Measurements from ENCODE around the gene RAB25.

- TF ChIP-seq, protein P1, sequence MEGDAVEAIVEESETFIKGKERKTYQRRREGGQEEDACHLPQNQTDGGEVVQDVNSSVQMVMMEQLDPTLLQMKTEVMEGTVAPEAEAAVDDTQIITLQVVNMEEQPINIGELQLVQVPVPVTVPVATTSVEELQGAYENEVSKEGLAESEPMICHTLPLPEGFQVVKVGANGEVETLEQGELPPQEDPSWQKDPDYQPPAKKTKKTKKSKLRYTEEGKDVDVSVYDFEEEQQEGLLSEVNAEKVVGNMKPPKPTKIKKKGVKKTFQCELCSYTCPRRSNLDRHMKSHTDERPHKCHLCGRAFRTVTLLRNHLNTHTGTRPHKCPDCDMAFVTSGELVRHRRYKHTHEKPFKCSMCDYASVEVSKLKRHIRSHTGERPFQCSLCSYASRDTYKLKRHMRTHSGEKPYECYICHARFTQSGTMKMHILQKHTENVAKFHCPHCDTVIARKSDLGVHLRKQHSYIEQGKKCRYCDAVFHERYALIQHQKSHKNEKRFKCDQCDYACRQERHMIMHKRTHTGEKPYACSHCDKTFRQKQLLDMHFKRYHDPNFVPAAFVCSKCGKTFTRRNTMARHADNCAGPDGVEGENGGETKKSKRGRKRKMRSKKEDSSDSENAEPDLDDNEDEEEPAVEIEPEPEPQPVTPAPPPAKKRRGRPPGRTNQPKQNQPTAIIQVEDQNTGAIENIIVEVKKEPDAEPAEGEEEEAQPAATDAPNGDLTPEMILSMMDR (IDR thresholded peaks at IDR 0.05; ENCODE audit: low read depth, low read length, missing input control) = no peak
- TF ChIP-seq FOXA1 (IDR thresholded peaks at IDR 0.05) = no peak
- TF ChIP-seq MAX (IDR thresholded peaks at IDR 0.05) = no peak
- TF ChIP-seq EGR1 (IDR thresholded peaks at IDR 0.05; ENCODE audit: low read depth in 2 of 2) = no peak
- no peak for TF ChIP-seq TAF1 (conservative IDR thresholded peaks at IDR 0.05)
- no peak for TF ChIP-seq JUND (IDR thresholded peaks at IDR 0.05)
- no peak for TF ChIP-seq YY1 (IDR thresholded peaks at IDR 0.05)
- no peak for TF ChIP-seq RXRA (IDR thresholded peaks at IDR 0.05)
- TF ChIP-seq, protein P2, sequence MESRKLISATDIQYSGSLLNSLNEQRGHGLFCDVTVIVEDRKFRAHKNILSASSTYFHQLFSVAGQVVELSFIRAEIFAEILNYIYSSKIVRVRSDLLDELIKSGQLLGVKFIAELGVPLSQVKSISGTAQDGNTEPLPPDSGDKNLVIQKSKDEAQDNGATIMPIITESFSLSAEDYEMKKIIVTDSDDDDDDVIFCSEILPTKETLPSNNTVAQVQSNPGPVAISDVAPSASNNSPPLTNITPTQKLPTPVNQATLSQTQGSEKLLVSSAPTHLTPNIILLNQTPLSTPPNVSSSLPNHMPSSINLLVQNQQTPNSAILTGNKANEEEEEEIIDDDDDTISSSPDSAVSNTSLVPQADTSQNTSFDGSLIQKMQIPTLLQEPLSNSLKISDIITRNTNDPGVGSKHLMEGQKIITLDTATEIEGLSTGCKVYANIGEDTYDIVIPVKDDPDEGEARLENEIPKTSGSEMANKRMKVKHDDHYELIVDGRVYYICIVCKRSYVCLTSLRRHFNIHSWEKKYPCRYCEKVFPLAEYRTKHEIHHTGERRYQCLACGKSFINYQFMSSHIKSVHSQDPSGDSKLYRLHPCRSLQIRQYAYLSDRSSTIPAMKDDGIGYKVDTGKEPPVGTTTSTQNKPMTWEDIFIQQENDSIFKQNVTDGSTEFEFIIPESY (IDR thresholded peaks at IDR 0.05) = no peak
These were observed 35.0 kb downstream of the RAB25 start for GRCh38 chr1:156095906-156096508.
